Progenitor cell of endocrine pancreas (in vitro differentiated cells): ENCODE measurements around the gene OR2H1. TPM values are rescaled to one million over a fixed set of nuclear protein-coding genes. Genes with fewer than 3 reads are reported as not detected.

Experiments
- DNase-seq: peaks from one replicate; pipeline ENCODE4 v3.0.0; 2021; ENCODE audit warnings: low spot score; ENCODE audit not compliant: unreplicated experiment
- H3K27ac Mint-ChIP-seq: 2 replicates; pipeline ENCODE4 v1.8.0; 2021; ENCODE audit warnings: mild to moderate bottlenecking, moderate library complexity, mixed read lengths
- H3K27me3 Mint-ChIP-seq: 2 replicates; pipeline ENCODE4 v1.8.0; 2021; ENCODE audit warnings: mixed read lengths
- H3K36me3 Mint-ChIP-seq: 2 replicates; pipeline ENCODE4 v1.8.0; 2022; ENCODE audit warnings: mixed read lengths; ENCODE audit not compliant: insufficient read depth
- H3K4me1 Mint-ChIP-seq: 2 replicates; pipeline ENCODE4 v1.8.0; 2021; ENCODE audit warnings: low read depth, mixed read lengths
- H3K4me3 Mint-ChIP-seq: 2 replicates; pipeline ENCODE4 v1.8.0; 2021; ENCODE audit warnings: low read depth, mild to moderate bottlenecking, moderate library complexity, mixed read lengths
- H3K9me3 Mint-ChIP-seq: 2 replicates; pipeline ENCODE4 v1.8.0; 2021; ENCODE audit warnings: low read depth, mixed read lengths
- total RNA-seq: library from RNA; stranded (reverse); gene quantifications from 2 replicates; pipeline ENCODE4 v1.2.1, GENCODE V29; 2021
- TF ChIP-seq, protein P1 (sequence below): fragments of 200-600 bp; sonication (generic); IDR thresholded peaks from one replicate; pipeline ENCODE4 v1.5.0; 2021; ENCODE audit warnings: antibody characterized with exemption, mild to moderate bottlenecking; ENCODE audit not compliant: unreplicated experiment

OR2H1 gene
- total RNA-seq, 1 donor from 2014 or later: not detected

DNA sequence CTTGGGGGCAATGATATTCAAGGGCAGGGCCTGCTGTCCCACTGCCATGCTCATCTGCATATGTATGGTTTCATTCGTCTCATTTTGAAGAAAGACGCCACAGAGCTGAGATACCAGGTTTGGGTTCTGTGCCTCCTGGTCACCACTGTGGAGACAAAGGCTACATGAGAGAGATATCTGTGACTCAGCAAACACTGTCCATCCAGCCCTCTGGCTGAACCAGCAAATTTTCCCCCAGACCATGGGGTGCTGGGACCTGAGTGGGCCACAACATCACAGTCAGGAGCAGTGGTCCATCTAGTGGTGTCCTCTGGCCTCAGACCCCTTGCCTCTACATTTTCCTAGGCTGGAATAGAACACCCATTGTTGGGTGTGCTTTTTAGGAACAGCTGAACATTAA is 30.7 kb downstream of the OR2H1 start, which contains the start of gene MAS1L:
MAS1L (minus strand) TSS at position 297 of the 400 bp plus-strand sequence; CDS start at position 243, 54 bp downstream.
- TF ChIP-seq, protein P1, sequence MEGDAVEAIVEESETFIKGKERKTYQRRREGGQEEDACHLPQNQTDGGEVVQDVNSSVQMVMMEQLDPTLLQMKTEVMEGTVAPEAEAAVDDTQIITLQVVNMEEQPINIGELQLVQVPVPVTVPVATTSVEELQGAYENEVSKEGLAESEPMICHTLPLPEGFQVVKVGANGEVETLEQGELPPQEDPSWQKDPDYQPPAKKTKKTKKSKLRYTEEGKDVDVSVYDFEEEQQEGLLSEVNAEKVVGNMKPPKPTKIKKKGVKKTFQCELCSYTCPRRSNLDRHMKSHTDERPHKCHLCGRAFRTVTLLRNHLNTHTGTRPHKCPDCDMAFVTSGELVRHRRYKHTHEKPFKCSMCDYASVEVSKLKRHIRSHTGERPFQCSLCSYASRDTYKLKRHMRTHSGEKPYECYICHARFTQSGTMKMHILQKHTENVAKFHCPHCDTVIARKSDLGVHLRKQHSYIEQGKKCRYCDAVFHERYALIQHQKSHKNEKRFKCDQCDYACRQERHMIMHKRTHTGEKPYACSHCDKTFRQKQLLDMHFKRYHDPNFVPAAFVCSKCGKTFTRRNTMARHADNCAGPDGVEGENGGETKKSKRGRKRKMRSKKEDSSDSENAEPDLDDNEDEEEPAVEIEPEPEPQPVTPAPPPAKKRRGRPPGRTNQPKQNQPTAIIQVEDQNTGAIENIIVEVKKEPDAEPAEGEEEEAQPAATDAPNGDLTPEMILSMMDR: no peak
- Mint-ChIP-seq H3K9me3 (peaks cover 3% of the 10 kb centered on the region), H3K36me3 (no peaks in the 10 kb centered on the region), H3K4me1 (no peaks in the 10 kb centered on the region), H3K4me3 (no peak within 1 kb of the TSS), H3K27ac (no peak within 1 kb of the TSS), H3K27me3 (no peaks in the 10 kb centered on the region)
- DNase-seq: no peak

DNA sequence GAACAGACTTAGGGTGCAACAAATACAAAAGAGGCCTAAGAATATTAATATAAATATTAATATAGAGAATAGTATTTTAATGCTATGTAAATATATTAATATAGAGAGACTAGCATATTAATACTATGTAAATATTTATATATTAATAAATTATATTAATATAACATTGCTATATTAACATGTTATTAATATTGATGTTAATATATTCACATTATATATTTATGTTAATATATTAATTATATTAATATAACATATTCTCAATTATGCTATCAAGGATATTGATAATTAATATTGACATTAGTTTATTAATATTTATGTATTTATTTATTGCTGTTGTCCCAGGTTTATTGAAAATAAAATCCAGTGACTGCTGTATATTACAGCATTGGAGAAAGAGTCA is 31.9 kb downstream of the OR2H1 start:
- Mint-ChIP-seq H3K36me3 (no peaks in the 10 kb centered on the region), H3K9me3 (peaks cover 2% of the 10 kb centered on the region), H3K4me1 (no peaks in the 10 kb centered on the region), H3K4me3 (no peak overlapping the region), H3K27me3 (peaks cover 6% of the 10 kb centered on the region), H3K27ac (no peak overlapping the region)
- DNase-seq: no peak
- TF ChIP-seq, protein P1: no peak

DNA sequence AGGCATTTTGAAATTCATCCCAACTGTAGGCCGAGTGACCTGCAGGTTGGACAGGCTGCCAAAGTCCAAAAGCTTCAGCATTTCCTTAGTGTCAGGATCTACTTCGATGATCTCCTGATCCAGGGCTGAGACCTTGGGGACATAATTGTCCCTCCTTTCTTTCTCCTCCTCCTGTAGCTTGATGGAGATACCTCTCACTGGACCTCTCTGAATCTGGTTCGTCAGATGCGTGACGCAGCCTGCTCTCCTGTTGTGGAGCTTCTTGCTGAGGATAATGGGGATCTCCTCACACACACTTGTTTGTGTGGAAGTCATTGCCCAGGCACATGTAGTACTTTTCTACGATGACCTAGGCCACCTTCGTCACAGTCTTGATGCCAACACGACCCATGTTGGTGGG is 32.3 kb downstream of the OR2H1 start:
- H3K27ac Mint-ChIP-seq: no peak overlapping the region
- H3K27me3 Mint-ChIP-seq: peaks cover 7% of the 10 kb centered on the region
- H3K4me3 Mint-ChIP-seq: no peak overlapping the region
- TF ChIP-seq, protein P1: no peak
- H3K9me3 Mint-ChIP-seq: peaks cover 2% of the 10 kb centered on the region
- no peaks in the 10 kb centered on the region for H3K4me1 Mint-ChIP-seq
- H3K36me3 Mint-ChIP-seq: no peaks in the 10 kb centered on the region
- DNase-seq: no peak

DNA sequence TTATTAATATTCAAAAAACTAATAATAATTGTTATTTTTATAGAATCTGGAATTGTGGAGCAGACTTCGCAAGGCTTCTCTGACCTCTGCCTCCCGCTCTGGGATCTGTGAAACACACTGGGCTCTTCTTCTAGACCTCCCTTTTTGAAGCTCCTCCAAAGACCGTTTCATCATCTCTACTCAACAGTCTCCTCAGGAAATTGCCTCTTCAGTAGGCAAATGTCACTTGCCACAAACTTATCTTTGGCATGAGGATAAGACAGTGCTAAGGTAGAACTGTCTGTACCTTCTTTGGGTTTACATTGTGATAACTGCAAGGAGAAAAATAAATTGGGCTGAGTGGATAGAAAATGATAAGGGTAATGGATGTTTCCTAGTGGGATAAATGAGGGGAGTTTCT is 33.1 kb downstream of the OR2H1 start:
- H3K27ac Mint-ChIP-seq: no peak overlapping the region
- peaks cover 2% of the 10 kb centered on the region for H3K9me3 Mint-ChIP-seq
- no peak overlapping the region for H3K4me3 Mint-ChIP-seq
- peaks cover 10% of the 10 kb centered on the region for H3K27me3 Mint-ChIP-seq
- TF ChIP-seq, protein P1: no peak
- no peak for DNase-seq
- H3K36me3 Mint-ChIP-seq: no peaks in the 10 kb centered on the region
- no peaks in the 10 kb centered on the region for H3K4me1 Mint-ChIP-seq

DNA sequence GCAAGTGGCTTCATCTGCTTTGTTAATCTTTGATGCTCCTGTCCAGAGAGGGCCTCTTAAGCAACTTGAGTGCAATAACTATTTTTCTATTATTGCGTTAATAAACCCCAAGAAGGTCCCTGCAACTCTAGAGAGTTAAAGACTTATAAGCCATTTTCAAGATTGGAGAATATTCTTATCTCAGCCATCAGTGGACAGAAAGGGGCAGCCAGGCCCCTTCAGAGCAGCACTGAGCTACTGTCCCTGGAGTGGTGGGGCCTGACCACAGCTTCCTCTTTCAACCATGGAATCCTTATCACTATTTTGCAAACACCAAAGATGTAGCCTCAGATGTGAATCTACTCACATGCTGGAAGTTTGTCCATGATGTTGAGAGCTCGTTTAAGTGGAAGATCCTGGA is 33.6 kb downstream of the OR2H1 start:
- H3K4me1 Mint-ChIP-seq: no peaks in the 10 kb centered on the region
- TF ChIP-seq, protein P1: no peak
- no peak for DNase-seq
- no peak overlapping the region for H3K4me3 Mint-ChIP-seq
- H3K27ac Mint-ChIP-seq: no peak overlapping the region
- H3K9me3 Mint-ChIP-seq: peaks cover 2% of the 10 kb centered on the region
- H3K27me3 Mint-ChIP-seq: peaks cover 12% of the 10 kb centered on the region
- no peaks in the 10 kb centered on the region for H3K36me3 Mint-ChIP-seq
